Parathyroid adenoma (tissue), 2 donors: Measurements from ENCODE around the gene ATF4.
A peak's percentile ranks its signal among the peaks of the same experiment; 100 is the strongest.

ENCODE experiments used
- H2AFZ ChIP-seq: fragments of 300-600 bp; sonication (generic); one replicate; pipeline ENCODE4 v1.7.0; 2017; ENCODE audit warnings: antibody characterized with exemption, mild to moderate bottlenecking
- H3K27ac ChIP-seq: fragments of 300-600 bp; sonication (generic); one replicate; pipeline ENCODE4 v1.7.0; 2017
- H3K27me3 ChIP-seq: fragments of 300-600 bp; sonication (generic); one replicate; pipeline ENCODE4 v1.7.0; 2017; ENCODE audit warnings: low read length; ENCODE audit not compliant: control insufficient read depth, insufficient read depth
- H3K36me3 ChIP-seq: fragments of 300-600 bp; sonication (generic); one replicate; pipeline ENCODE4 v1.7.0; 2017; ENCODE audit warnings: low read length; ENCODE audit not compliant: control insufficient read depth, insufficient read depth
- H3K4me1 ChIP-seq: fragments of 300-600 bp; sonication (generic); one replicate; pipeline ENCODE4 v1.7.0; 2017; ENCODE audit warnings: control low read depth
- H3K4me2 ChIP-seq: fragments of 300-600 bp; sonication (generic); one replicate; pipeline ENCODE4 v1.7.0; 2017; ENCODE audit warnings: low read length
- H3K4me3 ChIP-seq: fragments of 300-600 bp; sonication (generic); one replicate; pipeline ENCODE4 v1.7.0; 2017; ENCODE audit warnings: low read depth, low read length
- H3K79me2 ChIP-seq: fragments of 300-600 bp; sonication (generic); one replicate; pipeline ENCODE4 v1.7.0; 2017; ENCODE audit warnings: control low read depth
- H3K9ac ChIP-seq: fragments of 300-600 bp; sonication (generic); one replicate; pipeline ENCODE4 v1.7.0; 2017; ENCODE audit warnings: mild to moderate bottlenecking
- H3K9me3 ChIP-seq: fragments of 300-600 bp; sonication (generic); one replicate; pipeline ENCODE4 v1.7.0; 2017; ENCODE audit warnings: low read length; ENCODE audit not compliant: control insufficient read depth
- CTCF ChIP-seq: fragments of 300-600 bp; sonication (generic); IDR thresholded peaks from one replicate; pipeline ENCODE4 v1.7.0; 2017; ENCODE audit warnings: antibody characterized with exemption, mild to moderate bottlenecking
- donor health status: primary hyperparathyroidism.

ATF4 gene

GRCh38 chr22:39474351-39475111 lies 45.8 kb upstream of the ATF4 start:
- Histone ChIP-seq H3K9ac (no peak overlapping the region), H3K79me2 (no peaks in the 10 kb centered on the region), H3K36me3 (no peaks in the 10 kb centered on the region), H3K4me1 (no peaks in the 10 kb centered on the region), H3K4me2 (no peak overlapping the region), H3K27me3 (no peaks in the 10 kb centered on the region), H2AFZ (no peak overlapping the region), H3K9me3 (no peaks in the 10 kb centered on the region), H3K27ac (no peak overlapping the region), H3K4me3 (no peak overlapping the region)
- no peak for TF ChIP-seq CTCF

DNA sequence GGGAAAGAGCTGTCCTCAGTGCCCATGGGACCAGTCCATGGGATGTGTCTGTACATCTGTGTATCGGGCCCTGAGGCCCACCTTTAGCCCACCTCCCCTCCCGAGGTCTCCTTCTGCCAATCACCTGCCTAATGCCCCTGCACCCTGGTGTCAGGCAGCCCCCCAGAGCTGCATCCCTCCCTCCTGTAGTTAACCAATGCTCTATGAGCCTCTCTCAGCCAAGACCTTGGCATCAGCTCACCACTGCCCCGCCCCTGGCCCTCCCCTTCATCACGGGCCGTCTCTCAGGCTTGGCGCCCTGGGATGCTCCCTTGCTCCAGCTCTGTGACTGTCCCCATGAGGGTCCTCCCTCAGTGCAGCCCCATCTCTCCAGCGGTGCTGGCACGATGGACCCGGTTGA lies 45.0 kb upstream of the ATF4 start:
- H3K27ac ChIP-seq = peak overlapping the region; percentile 19
- H3K9me3 ChIP-seq = no peaks in the 10 kb centered on the region
- H3K27me3 ChIP-seq = no peaks in the 10 kb centered on the region
- H3K4me3 ChIP-seq = no peak overlapping the region
- no peaks in the 10 kb centered on the region for H3K4me1 ChIP-seq
- no peaks in the 10 kb centered on the region for H3K36me3 ChIP-seq
- no peak for TF ChIP-seq CTCF
- H3K79me2 ChIP-seq = no peaks in the 10 kb centered on the region
- H2AFZ ChIP-seq = no peak overlapping the region
- H3K4me2 ChIP-seq = no peak overlapping the region
- H3K9ac ChIP-seq = no peak overlapping the region

DNA sequence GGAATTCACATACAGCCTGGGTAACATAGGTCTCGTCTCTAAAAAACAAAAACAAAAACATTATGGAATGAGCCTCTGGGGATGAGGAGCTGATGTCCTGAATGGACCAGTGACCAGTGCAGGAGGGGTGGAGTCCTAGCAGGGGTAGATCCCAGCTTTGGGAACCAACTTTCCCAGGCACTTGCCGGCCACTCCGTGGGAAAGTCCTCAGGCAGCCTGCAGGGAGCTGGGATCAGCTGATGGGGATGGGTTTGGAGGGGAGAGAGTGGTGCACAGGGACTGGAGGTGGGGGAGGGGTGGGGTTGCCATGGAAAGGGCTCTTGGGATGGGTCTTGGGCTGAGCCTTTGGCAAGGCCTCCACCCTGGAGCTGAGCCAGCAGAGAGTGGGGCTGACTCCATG lies 44.5 kb upstream of the ATF4 start:
- no peak for TF ChIP-seq CTCF
- Histone ChIP-seq H3K4me2 (no peak overlapping the region), H3K27ac (no peak overlapping the region), H3K4me1 (no peaks in the 10 kb centered on the region), H2AFZ (no peak overlapping the region), H3K9me3 (no peaks in the 10 kb centered on the region), H3K79me2 (no peaks in the 10 kb centered on the region), H3K9ac (no peak overlapping the region), H3K27me3 (no peaks in the 10 kb centered on the region), H3K4me3 (no peak overlapping the region), H3K36me3 (no peaks in the 10 kb centered on the region)

GRCh38 chr22:39476664-39477063 lies 43.7 kb upstream of the ATF4 start:
- no peaks in the 10 kb centered on the region for H3K27me3 ChIP-seq
- H2AFZ ChIP-seq = no peak overlapping the region
- no peaks in the 10 kb centered on the region for H3K79me2 ChIP-seq
- no peak overlapping the region for H3K27ac ChIP-seq
- no peak for TF ChIP-seq CTCF
- no peaks in the 10 kb centered on the region for H3K4me1 ChIP-seq
- H3K36me3 ChIP-seq = no peaks in the 10 kb centered on the region
- no peak overlapping the region for H3K4me3 ChIP-seq
- H3K4me2 ChIP-seq = no peak overlapping the region
- no peak overlapping the region for H3K9ac ChIP-seq
- no peaks in the 10 kb centered on the region for H3K9me3 ChIP-seq

DNA sequence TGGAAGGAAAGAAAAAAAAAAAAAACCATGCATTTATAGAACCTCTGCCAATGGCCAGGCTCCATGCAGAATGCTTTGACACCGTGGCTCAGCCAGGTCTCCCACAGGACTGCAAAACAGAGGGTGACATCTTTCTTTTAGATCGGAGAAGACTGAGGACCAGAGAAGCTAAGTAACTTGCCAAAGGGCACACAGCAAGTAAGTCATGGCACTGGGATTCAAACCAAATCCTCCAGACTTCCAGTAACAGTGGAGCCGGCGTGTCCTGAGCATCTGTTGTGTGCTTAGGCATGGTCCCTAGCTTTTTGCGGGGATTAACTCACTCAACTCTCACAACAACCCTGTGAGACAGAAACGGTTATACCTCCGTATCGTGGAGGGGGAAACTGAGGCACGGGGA lies 42.8 kb upstream of the ATF4 start:
- no peak overlapping the region for H3K4me3 ChIP-seq
- H3K79me2 ChIP-seq = no peaks in the 10 kb centered on the region
- no peaks in the 10 kb centered on the region for H3K9me3 ChIP-seq
- no peak overlapping the region for H3K27ac ChIP-seq
- no peak overlapping the region for H3K4me2 ChIP-seq
- no peaks in the 10 kb centered on the region for H3K36me3 ChIP-seq
- H3K27me3 ChIP-seq = no peaks in the 10 kb centered on the region
- no peaks in the 10 kb centered on the region for H3K4me1 ChIP-seq
- no peak overlapping the region for H2AFZ ChIP-seq
- TF ChIP-seq CTCF = no peak
- H3K9ac ChIP-seq = no peak overlapping the region
